Measurements from ENCODE around the gene ARL11. TPM values are rescaled to one million over a fixed set of nuclear protein-coding genes. Genes with fewer than 3 reads are reported as not detected.

The ARL11 gene
- polyA plus RNA-seq, 1 donor from 2014 or later = not detected

- TF ChIP-seq SMC3 (conservative IDR thresholded peaks at IDR 0.05; ENCODE audit: poor library complexity) = no peak
- no peak for TF ChIP-seq POLR2AphosphoS5 (IDR thresholded peaks at IDR 0.05)
- TF ChIP-seq TAF1 (IDR thresholded peaks at IDR 0.05; ENCODE audit: low read depth) = no peak
- no peak for TF ChIP-seq EP300 (conservative IDR thresholded peaks at IDR 0.05; ENCODE audit: poor library complexity, severe bottlenecking)
- TF ChIP-seq RAD21 (conservative IDR thresholded peaks at IDR 0.05) = no peak
- H4K20me1 ChIP-seq (ENCODE audit: insufficient read depth) = no peaks in the 10 kb centered on the region
- no peaks in the 10 kb centered on the region for H3F3A ChIP-seq (ENCODE audit: insufficient read depth, low read length, poor library complexity, severe bottlenecking)
- no peaks in the 10 kb centered on the region for H3K9me3 ChIP-seq (ENCODE audit: low read length)
- no peaks in the 10 kb centered on the region for H3K9me2 ChIP-seq (ENCODE audit: insufficient read depth, low read length)
- H2AFZ ChIP-seq (ENCODE audit: low read depth, low read length) = no peak overlapping the region
- no peak overlapping the region for H3K9ac ChIP-seq (ENCODE audit: low read length)
- H3K4me2 ChIP-seq (ENCODE audit: low read length) = no peak overlapping the region
- H3K27me3 ChIP-seq (ENCODE audit: insufficient read depth, low read depth, low read length) = no peaks in the 10 kb centered on the region
- H3K36me3 ChIP-seq (ENCODE audit: insufficient read depth, low read length) = no peaks in the 10 kb centered on the region
- H3K4me3 ChIP-seq (ENCODE audit: low read length) = no peak overlapping the region
- H3K79me2 ChIP-seq (replicated peaks; ENCODE audit: insufficient read depth, low read length) = no peaks in the 10 kb centered on the region
- no peak overlapping the region for H3K27ac ChIP-seq (ENCODE audit: low read length)
Observed at GRCh38 chr13:49604570-49604969, 23.7 kb upstream of the ARL11 start.

- peak; percentile 87 for TF ChIP-seq SMC3 (conservative IDR thresholded peaks at IDR 0.05; ENCODE audit: poor library complexity)
- no peak for TF ChIP-seq EP300 (conservative IDR thresholded peaks at IDR 0.05; ENCODE audit: poor library complexity, severe bottlenecking)
- no peak for TF ChIP-seq POLR2AphosphoS5 (IDR thresholded peaks at IDR 0.05)
- peak; percentile 90 for TF ChIP-seq CTCF (IDR thresholded peaks at IDR 0.05; ENCODE audit: poor library complexity, severe bottlenecking)
- TF ChIP-seq RAD21 (conservative IDR thresholded peaks at IDR 0.05) = peak; percentile 88
- TF ChIP-seq EZH2 (IDR thresholded peaks at IDR 0.05; ENCODE audit: borderline replicate concordance, insufficient read depth, low read length, poor library complexity, severe bottlenecking) = no peak
- no peak for TF ChIP-seq TAF1 (IDR thresholded peaks at IDR 0.05; ENCODE audit: low read depth)
- no peak for TF ChIP-seq REST (IDR thresholded peaks at IDR 0.05; ENCODE audit: borderline replicate concordance)
- TF ChIP-seq MXI1 (conservative IDR thresholded peaks at IDR 0.05; ENCODE audit: poor library complexity, severe bottlenecking) = no peak
- no peak overlapping the region for H3K4me2 ChIP-seq (ENCODE audit: low read length)
- H3F3A ChIP-seq (ENCODE audit: insufficient read depth, low read length, poor library complexity, severe bottlenecking) = no peaks in the 10 kb centered on the region
- H3K9ac ChIP-seq (ENCODE audit: low read length) = no peak overlapping the region
- H3K9me2 ChIP-seq (ENCODE audit: insufficient read depth, low read length) = no peaks in the 10 kb centered on the region
- H4K20me1 ChIP-seq (ENCODE audit: insufficient read depth) = no peaks in the 10 kb centered on the region
- no peak overlapping the region for H3K27ac ChIP-seq (ENCODE audit: low read length)
- H3K9me3 ChIP-seq (ENCODE audit: low read length) = no peaks in the 10 kb centered on the region
- no peak overlapping the region for H3K4me3 ChIP-seq (ENCODE audit: low read length)
- no peaks in the 10 kb centered on the region for H3K79me2 ChIP-seq (replicated peaks; ENCODE audit: insufficient read depth, low read length)
- no peaks in the 10 kb centered on the region for H3K27me3 ChIP-seq (ENCODE audit: insufficient read depth, low read depth, low read length)
- no peak overlapping the region for H2AFZ ChIP-seq (ENCODE audit: low read depth, low read length)
- H3K36me3 ChIP-seq (ENCODE audit: insufficient read depth, low read length) = no peaks in the 10 kb centered on the region
Observed at GRCh38 chr13:49606747-49607648, 21.3 kb upstream of the ARL11 start.

All from neural cell (in vitro differentiated cells).